Aorta (tissue), 5 donors: ENCODE measurements around the gene AXIN2. TPM values are rescaled to one million over a fixed set of nuclear protein-coding genes. Genes with fewer than 3 reads are reported as not detected.
"Not testable (repeated sequence)": the region's sequence is repeated elsewhere in the genome, so short reads cannot be mapped to it uniquely, and the experiment has no call there.

ENCODE experiments used
- ATAC-seq: fragments of 200-7000 bp; cut with Tn5 transposase; one replicate; pipeline ENCODE4 v1.9.1; 2022; ENCODE audit warnings: moderate library complexity; ENCODE audit not compliant: low FRiP score
- DNase-seq, 2 donors: peaks; one replicate each; pipeline ENCODE4 v3.0.0-alpha.2; 2020
- H3K27ac ChIP-seq, 2 donors: one replicate each; pipeline ENCODE4 v1.5.1; 2013; ENCODE audit warnings: low read length in 2 of 2, mild to moderate bottlenecking in 2 of 2, moderate library complexity in 2 of 2, control low read depth in 1 of 2, inconsistent platforms in 1 of 2, low read depth in 1 of 2
- H3K27me3 ChIP-seq, 2 donors: one replicate each; pipeline ENCODE4 v1.6.1; 2013; ENCODE audit warnings: control low read depth in 1 of 2, low read length in 1 of 2, mild to moderate bottlenecking in 1 of 2, moderate library complexity in 1 of 2; ENCODE audit not compliant: insufficient read depth in 2 of 2, control insufficient read depth in 1 of 2
- H3K36me3 ChIP-seq, 2 donors: one replicate each; pipeline ENCODE4 v1.6.1; 2013; ENCODE audit warnings: control low read depth in 1 of 2, low read length in 1 of 2, mild to moderate bottlenecking in 1 of 2; ENCODE audit not compliant: insufficient read depth in 2 of 2, control insufficient read depth in 1 of 2
- H3K4me1 ChIP-seq, 2 donors: one replicate each; pipeline ENCODE4 v1.6.1; 2013; ENCODE audit warnings: low read length in 2 of 2, control low read depth in 1 of 2, mild to moderate bottlenecking in 1 of 2, moderate library complexity in 1 of 2; ENCODE audit not compliant: insufficient read depth in 2 of 2, control insufficient read depth in 1 of 2
- H3K4me3 ChIP-seq, 2 donors: one replicate each; pipeline ENCODE4 v1.5.1; 2013; ENCODE audit warnings: low read length in 2 of 2, control low read depth in 1 of 2, mild to moderate bottlenecking in 1 of 2
- H3K9me3 ChIP-seq: one replicate; pipeline ENCODE4 v1.6.1; 2013; ENCODE audit warnings: mild to moderate bottlenecking, low read length; ENCODE audit not compliant: control insufficient read depth
- WGBS, 2 donors: extraction: QIAGEN DNeasy Blood & Tissue Kit; methylation state at CpG; one replicate each; pipeline ENCODE4 v1.1.7; 2013; 5-methylcytosine and 5-hydroxymethylcytosine counted together
- intact Hi-C, 2 donors: fragments of 100-400 bp; cut with DNase I; formaldehyde crosslinking; loops; one replicate each; pipeline versions ENCODE4 v1.14.2 to v1.15.0; 2022
- polyA plus RNA-seq, 2 donors: library from polyadenylated mRNA; stranded (reverse); fragments of 200-250 nt; gene quantifications; one replicate each; pipeline ENCODE4 v1.2.3, GENCODE V29; 2013
- total RNA-seq, 2 donors: library from RNA; stranded (reverse); fragmentation: NEBNext Ultra II Directional; extraction: Animal tissue kit (Norgen Biotek cat#: 25700); gene quantifications; one replicate each; pipeline ENCODE4 v1.2.1, GENCODE V29; 2021
- donor health status: healthy with polysubstance abuse.
- donor health status: Bipolar disorder and iron deficiency.
- donor health status: DM: no; HTN: no; CAD: no.
- donor health status: DM: no; HTN: no; CAD: no.
- donor health status: DM: yes; HTN: yes; CAD: no.

Gene AXIN2
- total and polyA plus RNA-seq, 4 donors, result 6.3 to 13.8 (median 11.4) TPM

GRCh38 chr17:65519462-65519861 lies 42.0 kb downstream of the AXIN2 start:
- ATAC-seq (no peak), DNase-seq (no peak)
- no peak overlapping the region for H3K27ac ChIP-seq
- no peaks in the 10 kb centered on the region for H3K4me1 ChIP-seq
- no peaks in the 10 kb centered on the region for H3K27me3 ChIP-seq
- H3K9me3 ChIP-seq, result no peaks in the 10 kb centered on the region
- 94 to 95% methylated on average over 3 of the region's 3 CpGs for WGBS, 2 donors
- no peak overlapping the region for H3K4me3 ChIP-seq
- H3K36me3 ChIP-seq, result no peaks in the 10 kb centered on the region
- intact Hi-C loops, result no loop called here

GRCh38 chr17:65518256-65518655 lies 43.2 kb downstream of the AXIN2 start:
- no peaks in the 10 kb centered on the region for H3K36me3 ChIP-seq
- H3K27me3 ChIP-seq, result no peaks in the 10 kb centered on the region
- H3K27ac ChIP-seq, result no peak overlapping the region
- H3K4me1 ChIP-seq, result no peaks in the 10 kb centered on the region
- no peak for DNase-seq
- intact Hi-C loops, result no loop called here
- no peak for ATAC-seq
- no peaks in the 10 kb centered on the region for H3K9me3 ChIP-seq
- H3K4me3 ChIP-seq, result no peak overlapping the region
- 42 to 52% methylated on average over 2 of the region's 2 CpGs for WGBS, 2 donors

- Histone ChIP-seq H3K4me3 (no peak overlapping the region), H3K27ac (no peak overlapping the region), H3K36me3 (no peaks in the 10 kb centered on the region), H3K27me3 (no peaks in the 10 kb centered on the region), H3K9me3 (no peaks in the 10 kb centered on the region), H3K4me1 (no peaks in the 10 kb centered on the region)
- WGBS, 2 donors, result 32 to 46% methylated on average over 15 to 17 of the region's 17 CpGs
- no peak for DNase-seq
- intact Hi-C loops, result no loop called here
- ATAC-seq, result no peak
Observed at GRCh38 chr17:65515959-65516948, 45.2 kb downstream of the AXIN2 start.

GRCh38 chr17:65515512-65515911 lies 45.9 kb downstream of the AXIN2 start:
- 96 to 97% methylated on average over 6 of the region's 6 CpGs for WGBS, 2 donors
- DNase-seq, result no peak
- H3K9me3 ChIP-seq, result no peaks in the 10 kb centered on the region
- no peaks in the 10 kb centered on the region for H3K4me1 ChIP-seq
- no peaks in the 10 kb centered on the region for H3K36me3 ChIP-seq
- H3K27ac ChIP-seq, result no peak overlapping the region
- peak; percentile 16 for ATAC-seq
- H3K4me3 ChIP-seq, result no peak overlapping the region
- no peaks in the 10 kb centered on the region for H3K27me3 ChIP-seq
- intact Hi-C loops, result no loop called here

- ATAC-seq (no peak), DNase-seq (no peak)
- WGBS, 2 donors, result 10% methylated on average over 5 of the region's 5 CpGs
Observed at GRCh38 chr17:65514541-65514940, 46.9 kb downstream of the AXIN2 start.

GRCh38 chr17:65514082-65514481 lies 47.4 kb downstream of the AXIN2 start:
- ATAC-seq (no peak), DNase-seq (no peak)
- Histone ChIP-seq H3K27me3 (no peaks in the 10 kb centered on the region), H3K27ac (no peak overlapping the region), H3K36me3 (no peaks in the 10 kb centered on the region), H3K9me3 (no peaks in the 10 kb centered on the region), H3K4me3 (no peak overlapping the region), H3K4me1 (no peaks in the 10 kb centered on the region)
- 62 to 67% methylated on average over 8 of the region's 8 CpGs for WGBS, 2 donors
- intact Hi-C loops, result no loop called here

More at GRCh38 chr17:65514541-65514940, 46.9 kb downstream of the AXIN2 start:
- Histone ChIP-seq H3K4me3 (no peak overlapping the region), H3K27ac (no peak overlapping the region), H3K9me3 (no peaks in the 10 kb centered on the region), H3K36me3 (no peaks in the 10 kb centered on the region), H3K27me3 (no peaks in the 10 kb centered on the region), H3K4me1 (no peaks in the 10 kb centered on the region)
- intact Hi-C loops, result no loop called here

- ATAC-seq (no peak), DNase-seq (no peak)
- Histone ChIP-seq H3K27ac (no peak overlapping the region), H3K4me1 (no peaks in the 10 kb centered on the region), H3K9me3 (no peaks in the 10 kb centered on the region), H3K36me3 (no peaks in the 10 kb centered on the region), H3K4me3 (no peak overlapping the region), H3K27me3 (no peaks in the 10 kb centered on the region)
- intact Hi-C loops, result no loop called here
- WGBS, 2 donors, result 92 to 93% methylated on average over 3 of the region's 3 CpGs
Observed at GRCh38 chr17:65511316-65511715, 50.1 kb downstream of the AXIN2 start.

- Histone ChIP-seq H3K4me3 (no peak overlapping the region), H3K27ac (no peak overlapping the region), H3K36me3 (no peaks in the 10 kb centered on the region), H3K4me1 (no peaks in the 10 kb centered on the region), H3K9me3 (peaks cover 2% of the 10 kb centered on the region), H3K27me3 (no peaks in the 10 kb centered on the region)
- DNase-seq, result no peak
- intact Hi-C loops, result no loop called here
- no peak for ATAC-seq
- WGBS, 2 donors, result 72 to 79% methylated on average over 2 of the region's 2 CpGs
Observed at GRCh38 chr17:65509032-65509431, 52.4 kb downstream of the AXIN2 start.

GRCh38 chr17:65504673-65505072 lies 56.8 kb downstream of the AXIN2 start:
- WGBS, 2 donors, result 87 to 89% methylated on average over 6 of the region's 6 CpGs
- H3K4me1 ChIP-seq, H3K9me3 ChIP-seq, DNase-seq, ATAC-seq, intact Hi-C loops, H3K4me3 ChIP-seq, H3K27ac ChIP-seq, H3K36me3 ChIP-seq, H3K27me3 ChIP-seq: not testable (repeated sequence)
